Measurements from ENCODE around the gene EEF2.
"Not testable (repeated sequence)": the region's sequence is repeated elsewhere in the genome, so short reads cannot be mapped to it uniquely, and the experiment has no call there.

Gene EEF2

DNA sequence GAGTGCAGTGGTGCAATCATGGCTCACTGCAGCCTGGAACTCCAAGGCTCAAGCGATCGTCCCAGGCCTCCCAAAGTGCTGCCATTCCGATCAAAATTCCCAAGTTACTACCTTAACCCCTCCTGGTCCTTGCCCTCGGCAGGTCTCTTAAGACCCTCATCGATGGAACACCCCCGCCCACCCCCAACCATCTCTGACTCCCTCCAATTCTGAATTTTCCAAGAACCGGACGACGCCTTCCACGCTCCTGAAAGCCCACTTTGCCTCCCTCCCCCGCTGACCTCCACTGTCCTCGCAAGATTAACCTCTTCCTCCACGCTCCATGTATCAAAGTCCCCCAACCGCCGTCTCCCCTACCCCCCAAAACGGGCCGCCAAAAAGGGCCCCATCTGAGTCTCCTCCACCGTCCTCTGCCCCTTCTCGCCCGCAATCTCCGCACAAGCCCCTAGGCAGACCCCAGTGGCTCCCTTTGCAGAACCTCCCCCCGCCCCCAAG is 14.9 kb downstream of the EEF2 start:
- no peak for DNase-seq (ENCODE audit: low read depth)
- H3K4me3 ChIP-seq (ENCODE audit: low read depth, low read length): peak overlapping the region; percentile 82
- TF ChIP-seq, protein P1, sequence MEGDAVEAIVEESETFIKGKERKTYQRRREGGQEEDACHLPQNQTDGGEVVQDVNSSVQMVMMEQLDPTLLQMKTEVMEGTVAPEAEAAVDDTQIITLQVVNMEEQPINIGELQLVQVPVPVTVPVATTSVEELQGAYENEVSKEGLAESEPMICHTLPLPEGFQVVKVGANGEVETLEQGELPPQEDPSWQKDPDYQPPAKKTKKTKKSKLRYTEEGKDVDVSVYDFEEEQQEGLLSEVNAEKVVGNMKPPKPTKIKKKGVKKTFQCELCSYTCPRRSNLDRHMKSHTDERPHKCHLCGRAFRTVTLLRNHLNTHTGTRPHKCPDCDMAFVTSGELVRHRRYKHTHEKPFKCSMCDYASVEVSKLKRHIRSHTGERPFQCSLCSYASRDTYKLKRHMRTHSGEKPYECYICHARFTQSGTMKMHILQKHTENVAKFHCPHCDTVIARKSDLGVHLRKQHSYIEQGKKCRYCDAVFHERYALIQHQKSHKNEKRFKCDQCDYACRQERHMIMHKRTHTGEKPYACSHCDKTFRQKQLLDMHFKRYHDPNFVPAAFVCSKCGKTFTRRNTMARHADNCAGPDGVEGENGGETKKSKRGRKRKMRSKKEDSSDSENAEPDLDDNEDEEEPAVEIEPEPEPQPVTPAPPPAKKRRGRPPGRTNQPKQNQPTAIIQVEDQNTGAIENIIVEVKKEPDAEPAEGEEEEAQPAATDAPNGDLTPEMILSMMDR (IDR thresholded peaks at IDR 0.05; ENCODE audit: insufficient read depth, low read depth, low read length, missing control alignments): no peak

DNA sequence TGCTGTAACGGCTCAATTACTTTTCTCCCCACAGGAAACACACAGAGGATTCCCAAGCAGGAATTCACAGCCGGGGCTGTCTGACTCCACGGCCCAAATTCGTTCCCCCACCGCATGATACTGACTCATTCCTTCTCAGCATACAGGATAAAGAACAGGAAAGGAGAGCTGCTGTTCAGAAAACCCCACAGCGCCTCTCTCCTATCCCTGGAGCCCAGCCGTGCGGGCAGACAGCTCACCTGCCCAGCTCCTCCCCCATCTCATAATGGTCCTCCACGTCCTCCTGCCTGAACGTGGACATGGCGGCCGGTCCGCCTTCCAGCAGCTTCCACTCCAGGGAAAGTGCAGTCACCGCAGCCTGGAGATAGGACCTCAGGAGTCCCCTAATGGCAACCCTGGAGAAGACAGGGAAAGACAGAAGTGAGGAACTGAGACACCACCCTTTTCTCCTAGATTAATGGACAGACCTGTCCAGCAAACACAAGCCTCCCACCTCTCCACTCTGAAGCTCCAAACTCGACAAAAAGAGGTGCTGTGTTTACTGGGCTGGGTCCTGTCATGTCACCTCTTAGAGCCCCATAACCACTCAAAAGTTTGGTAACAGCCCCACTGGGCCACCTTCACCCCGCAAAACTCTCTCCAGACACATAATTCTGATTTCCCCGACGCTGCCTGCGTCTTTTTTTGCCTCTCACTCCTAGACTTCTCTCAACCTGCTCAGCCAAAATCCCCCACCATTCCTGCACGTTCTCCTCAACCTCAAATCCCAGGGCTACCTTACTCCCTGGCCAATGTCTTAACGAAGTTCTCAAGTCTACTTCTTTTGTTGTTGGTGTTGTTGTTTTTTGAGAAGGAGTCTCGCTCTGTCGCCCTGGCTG is 15.6 kb downstream of the EEF2 start:
- H3K4me3 ChIP-seq (ENCODE audit: low read depth, low read length): peak overlapping the region; percentile 82
- no peak for DNase-seq (ENCODE audit: low read depth)
- TF ChIP-seq, protein P1 (IDR thresholded peaks at IDR 0.05; ENCODE audit: insufficient read depth, low read depth, low read length, missing control alignments): no peak

DNA sequence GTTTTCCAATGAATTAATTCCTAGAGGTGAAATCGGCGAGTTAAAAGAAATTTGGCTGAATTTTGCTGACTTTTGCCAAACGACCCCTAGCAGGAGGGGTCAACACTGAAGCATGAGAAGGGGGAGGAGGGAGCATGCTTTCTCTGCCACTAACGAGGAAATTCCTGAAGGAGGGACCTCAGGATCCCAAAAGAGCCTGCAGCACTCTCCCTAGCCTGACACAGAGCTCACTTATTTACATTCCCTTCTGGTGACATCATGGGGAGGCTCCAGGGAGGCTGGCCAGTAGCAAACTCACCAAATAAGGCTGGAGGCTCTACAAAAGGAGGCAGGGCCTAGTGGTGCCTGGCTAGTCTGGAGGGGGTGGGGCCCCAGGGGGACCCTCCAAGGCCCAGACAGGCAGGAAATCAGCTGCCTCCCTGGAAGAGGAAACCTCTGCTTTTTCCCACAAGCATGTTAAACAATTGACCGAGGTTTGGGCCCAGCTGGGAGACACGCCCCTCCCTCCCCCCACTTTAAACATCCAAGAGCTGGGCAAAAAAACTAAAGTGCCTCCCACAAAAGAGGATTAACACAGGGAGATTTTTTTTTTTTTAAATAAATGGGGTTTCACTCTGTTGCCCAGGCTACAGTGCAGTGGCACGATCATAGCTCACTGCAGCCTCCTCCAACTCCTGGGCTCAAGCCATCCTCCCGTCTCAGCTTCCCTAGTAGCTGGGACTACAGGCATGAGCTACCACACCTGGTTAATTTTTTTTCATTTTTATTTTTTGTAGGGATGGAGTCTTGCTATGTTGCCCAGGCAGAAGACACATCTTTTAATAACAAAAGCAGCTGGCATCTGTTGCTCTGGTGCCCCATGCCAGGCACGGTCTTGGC is 16.5 kb downstream of the EEF2 start:
- no peak for DNase-seq (ENCODE audit: low read depth)
- TF ChIP-seq, protein P1 (IDR thresholded peaks at IDR 0.05; ENCODE audit: insufficient read depth, low read depth, low read length, missing control alignments): no peak
- H3K4me3 ChIP-seq (ENCODE audit: low read depth, low read length): no peak overlapping the region

DNA sequence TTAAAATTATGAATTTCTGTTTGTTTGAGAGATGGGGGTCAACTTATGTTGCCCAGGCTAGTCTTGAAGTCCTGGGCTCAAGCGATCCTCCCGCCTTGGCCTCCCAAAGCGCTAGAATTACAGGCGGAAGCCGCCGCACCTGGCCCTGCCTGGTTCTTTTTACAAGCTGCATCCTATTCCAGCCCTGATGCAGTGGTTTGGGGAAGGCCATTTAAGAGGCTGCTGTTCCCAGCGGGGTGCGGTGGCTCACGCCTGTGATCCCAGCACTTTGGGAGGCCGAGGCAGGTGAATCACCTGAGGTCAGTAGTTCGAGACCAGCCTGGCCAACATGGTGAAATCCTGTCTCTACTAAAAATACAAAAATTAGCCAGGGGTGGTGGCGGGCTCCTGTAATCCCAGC is 17.3 kb downstream of the EEF2 start:
- not testable (repeated sequence) for DNase-seq (ENCODE audit: low read depth); H3K4me3 ChIP-seq (ENCODE audit: low read depth, low read length)

DNA sequence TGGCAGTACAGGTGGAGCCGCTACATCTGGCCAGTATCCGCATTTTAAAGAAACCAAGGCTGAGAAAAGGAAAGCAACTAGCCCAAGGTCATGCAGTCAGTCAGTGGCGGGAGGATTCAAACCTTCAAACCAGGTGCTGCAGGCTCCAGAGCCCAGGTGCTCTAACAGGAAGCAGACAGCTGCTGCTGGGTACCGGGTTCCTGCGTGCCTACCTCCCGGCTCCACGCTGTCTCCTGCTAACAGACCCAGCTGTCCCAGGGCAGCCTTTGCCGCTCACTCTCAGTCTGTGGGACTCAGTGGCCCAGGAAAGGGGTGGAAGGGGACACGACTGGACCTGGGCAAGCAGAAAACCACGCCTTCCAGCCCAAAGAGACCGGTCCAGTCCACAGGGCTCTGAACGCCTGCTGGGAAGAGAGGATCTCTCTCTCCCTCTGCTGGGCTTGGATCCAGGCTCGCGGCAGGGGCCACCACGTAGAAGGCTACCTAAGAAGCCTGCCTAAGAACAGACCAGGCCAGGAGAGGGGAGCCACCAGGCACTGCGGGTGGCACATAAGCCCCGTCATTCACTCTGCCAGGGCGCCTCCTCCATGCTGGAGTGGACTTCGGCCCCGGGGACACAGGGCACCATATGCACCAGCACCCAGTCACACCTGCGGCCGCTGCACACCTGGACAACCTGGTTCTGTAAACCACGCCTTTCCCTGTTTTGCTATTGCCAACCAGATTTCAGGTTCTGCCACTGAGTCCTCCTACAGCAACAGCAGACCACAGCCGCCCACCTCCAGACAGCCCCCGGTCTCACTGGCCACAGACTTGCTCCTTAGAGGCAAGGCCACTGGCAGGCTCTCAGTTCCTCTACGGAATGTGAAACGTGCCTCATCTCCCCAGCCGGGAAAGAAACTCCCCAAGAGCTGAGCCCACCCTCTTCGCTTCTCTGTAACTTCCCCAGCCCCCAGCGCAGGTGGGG is 18.9 kb downstream of the EEF2 start:
- DNase-seq (ENCODE audit: low read depth): no peak
- H3K4me3 ChIP-seq (ENCODE audit: low read depth, low read length): no peak overlapping the region
- TF ChIP-seq, protein P1 (IDR thresholded peaks at IDR 0.05; ENCODE audit: insufficient read depth, low read depth, low read length, missing control alignments): no peak

DNA sequence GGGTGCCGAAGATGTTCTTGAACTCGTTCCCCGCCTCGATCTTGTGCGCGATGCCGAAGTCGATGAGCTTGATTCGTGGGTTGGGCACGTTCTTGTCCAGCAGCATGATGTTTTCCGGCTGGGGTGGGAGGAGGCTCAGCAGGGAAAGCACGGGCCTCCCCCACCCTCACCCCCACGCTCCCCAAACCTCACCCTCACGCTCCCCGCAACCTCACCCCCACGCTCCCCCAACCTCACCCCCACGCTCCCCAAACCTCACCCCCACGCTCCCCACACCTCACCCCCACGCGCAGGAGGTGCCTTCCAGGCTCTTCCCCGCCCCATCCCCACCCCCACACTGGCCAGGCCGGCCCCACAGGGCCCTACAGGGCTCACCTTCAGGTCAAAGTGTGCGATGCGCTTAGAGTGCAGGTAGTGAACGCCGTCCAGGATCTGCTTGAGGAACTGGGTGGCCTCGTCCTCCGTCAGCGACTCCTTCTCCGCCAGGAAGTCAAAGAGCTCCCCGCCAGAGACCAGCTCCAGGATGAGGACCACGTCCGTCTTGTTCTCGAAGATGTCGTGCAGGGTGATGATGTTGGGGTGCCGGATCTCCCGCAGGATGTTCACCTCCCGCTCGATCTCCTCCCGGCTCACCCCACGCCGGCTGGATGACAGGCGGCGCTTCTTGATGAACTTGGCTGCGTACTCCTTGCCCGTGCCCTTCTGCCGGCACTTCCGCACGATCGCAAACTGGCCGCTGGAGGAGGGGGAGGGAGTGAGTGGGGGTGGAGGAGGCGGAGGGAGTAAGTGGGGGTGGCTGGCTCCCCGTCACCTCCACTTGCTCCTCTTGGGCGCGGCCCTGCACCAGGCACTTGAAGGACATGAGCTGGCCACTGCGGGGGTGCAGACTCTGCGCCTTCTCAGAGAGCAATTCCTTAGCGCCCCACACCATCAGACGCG is 20.7 kb downstream of the EEF2 start:
- no peak overlapping the region for H3K4me3 ChIP-seq (ENCODE audit: low read depth, low read length)
- TF ChIP-seq, protein P1 (IDR thresholded peaks at IDR 0.05; ENCODE audit: insufficient read depth, low read depth, low read length, missing control alignments): no peak
- DNase-seq (ENCODE audit: low read depth): no peak
